ENCODE measurements around the gene TSNAXIP1. TPM values are rescaled to one million over a fixed set of nuclear protein-coding genes. Genes with fewer than 3 reads are reported as not detected.
A peak's percentile ranks its signal among the peaks of the same experiment; 100 is the strongest.
"Not testable (repeated sequence)": the region's sequence is repeated elsewhere in the genome, so short reads cannot be mapped to it uniquely, and the experiment has no call there.

TSNAXIP1 gene
- total RNA-seq, 6 donors from 2014 or later = 0.66 to 13.1 (median 4.4) TPM

DNA sequence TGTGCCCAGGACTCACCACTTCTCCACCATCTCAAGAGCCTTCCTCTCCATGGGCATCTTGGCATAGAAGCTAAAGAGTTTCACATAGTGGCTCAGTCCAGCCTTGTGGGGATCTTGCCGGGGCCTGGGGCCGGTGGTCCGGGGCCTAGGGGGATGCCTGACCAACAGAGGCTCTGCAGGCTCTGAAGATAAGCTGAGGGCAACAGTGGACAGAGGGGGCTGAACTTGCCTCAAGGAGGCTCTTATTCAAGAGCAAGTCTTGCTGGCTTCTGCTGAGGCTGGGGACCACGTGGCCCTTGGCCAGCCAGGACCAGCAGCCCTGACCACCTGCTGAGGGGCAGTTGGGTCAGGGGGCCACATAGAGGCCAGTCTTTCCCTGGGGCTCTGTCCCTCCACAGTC, 22.0 kb downstream of the TSNAXIP1 start:
- DNase-seq (peak in 1 of 2 donors; percentile 62), ATAC-seq (ENCODE audit: low FRiP score in 2 of 2) (no peak)
- TF ChIP-seq EP300 (IDR thresholded peaks at IDR 0.05) (no peak), POLR2AphosphoS5 (IDR thresholded peaks at IDR 0.05) (no peak), POLR2A (IDR thresholded peaks at IDR 0.05) (no peak)
- TF ChIP-seq, protein P1, sequence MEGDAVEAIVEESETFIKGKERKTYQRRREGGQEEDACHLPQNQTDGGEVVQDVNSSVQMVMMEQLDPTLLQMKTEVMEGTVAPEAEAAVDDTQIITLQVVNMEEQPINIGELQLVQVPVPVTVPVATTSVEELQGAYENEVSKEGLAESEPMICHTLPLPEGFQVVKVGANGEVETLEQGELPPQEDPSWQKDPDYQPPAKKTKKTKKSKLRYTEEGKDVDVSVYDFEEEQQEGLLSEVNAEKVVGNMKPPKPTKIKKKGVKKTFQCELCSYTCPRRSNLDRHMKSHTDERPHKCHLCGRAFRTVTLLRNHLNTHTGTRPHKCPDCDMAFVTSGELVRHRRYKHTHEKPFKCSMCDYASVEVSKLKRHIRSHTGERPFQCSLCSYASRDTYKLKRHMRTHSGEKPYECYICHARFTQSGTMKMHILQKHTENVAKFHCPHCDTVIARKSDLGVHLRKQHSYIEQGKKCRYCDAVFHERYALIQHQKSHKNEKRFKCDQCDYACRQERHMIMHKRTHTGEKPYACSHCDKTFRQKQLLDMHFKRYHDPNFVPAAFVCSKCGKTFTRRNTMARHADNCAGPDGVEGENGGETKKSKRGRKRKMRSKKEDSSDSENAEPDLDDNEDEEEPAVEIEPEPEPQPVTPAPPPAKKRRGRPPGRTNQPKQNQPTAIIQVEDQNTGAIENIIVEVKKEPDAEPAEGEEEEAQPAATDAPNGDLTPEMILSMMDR (IDR thresholded peaks at IDR 0.05) = no peak
- 100% methylated on average over 1 to 3 of the region's 4 CpGs for WGBS, 2 donors
- Histone ChIP-seq H3K9me3 (no peaks in the 10 kb centered on the region), H3K27me3 (no peaks in the 10 kb centered on the region), H3K4me3 (no peak overlapping the region), H3K4me1 (peaks cover 11 to 14% (median 12%) of the 10 kb centered on the region in 4 donors), H3K27ac (no peak overlapping the region), H3K36me3 (peaks cover 5 to 56% (median 50%) of the 10 kb centered on the region in 4 donors)

DNA sequence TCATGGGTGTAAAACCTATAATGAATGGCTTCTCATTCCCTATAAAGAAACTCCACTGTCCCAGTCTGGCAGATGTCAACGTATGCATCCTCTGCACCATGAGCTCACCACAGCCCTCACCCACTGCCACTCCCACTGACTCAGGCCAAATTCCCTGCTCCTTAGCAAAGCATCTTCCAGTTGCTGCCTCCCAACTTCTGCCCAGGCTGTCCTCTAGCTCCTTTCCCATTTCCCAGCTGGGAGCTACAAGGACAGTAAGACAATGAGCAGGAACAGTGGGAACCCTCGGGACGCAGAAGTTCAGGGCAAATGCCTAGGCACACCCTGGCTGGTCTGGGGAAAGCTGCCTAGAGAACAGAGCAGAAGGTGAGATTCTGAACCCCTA, 26.3 kb downstream of the TSNAXIP1 start:
- WGBS, 2 donors = 0 to 2% methylated on average over 1 to 3 of the region's 3 CpGs
- H3K4me3 ChIP-seq = peak overlapping the region; percentile 79 to 99 (median 88)
- peaks cover 15 to 20% (median 16%) of the 10 kb centered on the region in 4 donors for H3K4me1 ChIP-seq
- peak overlapping the region; percentile 68 to 83 (median 80) for H3K27ac ChIP-seq
- H3K27me3 ChIP-seq = no peaks in the 10 kb centered on the region
- no peaks in the 10 kb centered on the region for H3K9me3 ChIP-seq
- H3K36me3 ChIP-seq = peaks cover 5 to 42% (median 39%) of the 10 kb centered on the region in 4 donors
- TF ChIP-seq POLR2AphosphoS5 (IDR thresholded peaks at IDR 0.05) (no peak), POLR2A (IDR thresholded peaks at IDR 0.05) (no peak), EP300 (IDR thresholded peaks at IDR 0.05) (no peak)
- TF ChIP-seq, protein P1 (IDR thresholded peaks at IDR 0.05) = no peak
- ATAC-seq (ENCODE audit: low FRiP score in 2 of 2) (peak; percentile 3 to 71), DNase-seq (no peak)

DNA sequence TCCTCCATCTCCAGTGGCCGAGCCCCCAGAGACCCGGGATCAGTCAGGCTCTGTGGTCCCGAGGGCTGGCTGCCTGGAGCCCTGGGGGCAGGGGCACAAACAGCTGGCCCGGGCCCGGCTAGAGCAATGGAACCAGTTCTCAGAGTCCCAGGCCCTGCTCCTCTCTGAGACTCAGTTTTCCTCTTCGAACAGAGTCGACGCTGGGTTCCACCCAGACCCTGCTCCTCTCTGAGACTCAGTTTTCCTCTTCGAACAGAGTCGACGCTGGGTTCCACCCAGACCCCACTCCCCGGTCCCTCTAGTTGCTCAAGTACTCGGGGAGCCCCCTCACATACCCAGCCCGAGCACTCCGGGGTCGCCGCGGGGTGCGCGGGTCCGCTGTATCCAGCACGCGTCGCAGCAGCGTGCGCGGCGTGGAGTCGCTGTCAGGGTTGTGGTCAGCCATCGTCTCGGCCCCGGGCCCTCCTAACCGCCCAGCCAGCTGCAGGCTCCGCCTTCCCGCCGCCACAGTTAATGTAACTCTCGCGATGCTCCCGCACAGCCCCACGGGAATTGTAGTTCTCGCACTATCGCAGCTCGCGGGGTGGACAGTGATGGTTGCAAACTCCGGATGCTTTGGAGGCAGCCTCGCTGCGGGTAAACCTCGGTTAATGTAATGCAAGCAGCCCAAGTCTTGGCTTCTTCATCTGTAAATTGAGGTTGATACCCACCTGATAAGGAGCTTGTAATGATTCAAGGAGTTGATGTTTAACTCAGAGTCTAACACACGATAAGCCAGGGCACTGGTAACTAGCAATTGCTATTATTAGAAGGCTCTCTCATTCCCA, 26.9 kb downstream of the TSNAXIP1 start:
- H3K27ac ChIP-seq = peak overlapping the region; percentile 68 to 83 (median 80)
- H3K27me3 ChIP-seq = no peaks in the 10 kb centered on the region
- no peaks in the 10 kb centered on the region for H3K9me3 ChIP-seq
- ATAC-seq (ENCODE audit: low FRiP score in 2 of 2) (peak; percentile 94 to 99), DNase-seq (peak; percentile 94 to 95)
- TF ChIP-seq, protein P1 (IDR thresholded peaks at IDR 0.05) = peak in 1 of 6 experiments; percentile 35
- peak; percentile 66 to 81 for TF ChIP-seq POLR2AphosphoS5 (IDR thresholded peaks at IDR 0.05)
- no peak for TF ChIP-seq EP300 (IDR thresholded peaks at IDR 0.05)
- TF ChIP-seq POLR2A (IDR thresholded peaks at IDR 0.05) = peak in 3 of 4 donors; percentile 54 to 77 (median 65)
- peaks cover 15 to 20% (median 16%) of the 10 kb centered on the region in 4 donors for H3K4me1 ChIP-seq
- WGBS, 2 donors = 0 to 1% methylated on average over 21 to 49 of the region's 49 CpGs
- peak overlapping the region; percentile 79 to 99 (median 88) for H3K4me3 ChIP-seq
- peaks cover 5 to 36% (median 34%) of the 10 kb centered on the region in 4 donors for H3K36me3 ChIP-seq

DNA sequence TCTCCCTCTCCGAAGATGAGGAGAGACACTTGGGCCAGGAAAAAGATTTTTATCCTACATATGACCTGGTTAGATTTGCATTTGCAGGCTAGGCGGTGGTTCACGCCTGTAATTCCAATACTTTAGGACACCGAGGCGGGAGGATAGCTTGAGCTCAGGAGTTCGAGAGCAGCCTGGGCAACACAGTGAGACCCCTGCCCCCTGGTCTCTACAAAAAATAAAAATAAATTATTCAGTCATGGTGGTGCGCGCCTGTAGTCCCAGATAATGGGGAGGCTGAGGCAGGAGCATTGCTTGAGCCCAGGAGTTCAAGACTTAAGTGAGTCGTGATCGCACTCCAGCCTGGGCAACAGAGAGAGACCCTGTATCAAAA, 27.5 kb downstream of the TSNAXIP1 start:
- peaks cover 15 to 20% (median 16%) of the 10 kb centered on the region in 4 donors for H3K4me1 ChIP-seq
- 82 to 88% methylated on average over 10 of the region's 10 CpGs for WGBS, 2 donors
- peak overlapping the region in 3 of 4 donors; percentile 79 to 88 (median 87) for H3K4me3 ChIP-seq
- no peaks in the 10 kb centered on the region for H3K27me3 ChIP-seq
- peaks cover 3 to 30% (median 28%) of the 10 kb centered on the region in 4 donors for H3K36me3 ChIP-seq
- TF ChIP-seq POLR2AphosphoS5 (IDR thresholded peaks at IDR 0.05) (no peak), EP300 (IDR thresholded peaks at IDR 0.05) (no peak), POLR2A (IDR thresholded peaks at IDR 0.05) (no peak)
- TF ChIP-seq, protein P1 (IDR thresholded peaks at IDR 0.05) = no peak
- no peak for DNase-seq
- no peak for ATAC-seq (ENCODE audit: low FRiP score in 2 of 2)
- H3K27ac ChIP-seq = peak overlapping the region in 3 of 4 donors; percentile 78 to 83 (median 82)
- no peaks in the 10 kb centered on the region for H3K9me3 ChIP-seq

DNA sequence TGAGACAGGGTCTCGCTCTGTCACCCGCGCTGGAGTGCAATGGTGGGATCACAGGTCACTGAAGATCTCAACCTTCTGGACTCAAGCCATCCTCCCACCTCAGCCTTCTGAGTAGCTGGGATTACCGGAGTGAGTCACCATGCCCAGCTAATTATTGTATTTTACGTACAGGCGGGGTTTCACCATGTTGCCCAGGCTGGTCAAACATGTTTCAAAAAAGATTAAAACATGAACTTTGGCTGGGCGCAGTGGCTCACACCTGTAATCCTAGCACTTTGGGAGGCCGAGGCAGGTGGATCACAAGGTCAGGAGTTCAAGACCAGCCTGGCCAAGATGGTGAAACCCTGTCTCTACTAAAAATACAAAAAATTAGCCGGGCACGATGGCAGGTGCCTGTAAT, 30.5 kb downstream of the TSNAXIP1 start:
- not testable (repeated sequence) for H3K36me3 ChIP-seq; ATAC-seq (ENCODE audit: low FRiP score in 2 of 2); H3K27me3 ChIP-seq; H3K27ac ChIP-seq; DNase-seq; H3K4me3 ChIP-seq; H3K9me3 ChIP-seq
- peaks cover 16 to 25% (median 20%) of the 10 kb centered on the region in 4 donors for H3K4me1 ChIP-seq
- 92 to 98% methylated on average over 10 of the region's 10 CpGs for WGBS, 2 donors

All from upper lobe of left lung (tissue), 6 donors.